ENCODE data around the gene NOD2.

NOD2 gene

GRCh38 chr16:50731989-50732832 lies 38.8 kb downstream of the NOD2 start:
- Histone ChIP-seq H3K9ac (ENCODE audit: low read depth, low read length, poor library complexity) (no peak overlapping the region), H4K8ac (ENCODE audit: low read depth, low read length) (no peak overlapping the region), H3K23ac (ENCODE audit: low read depth, low read length, poor library complexity) (no peak overlapping the region), H3K27me3 (ENCODE audit: control insufficient read depth in 3 of 3, insufficient read depth in 3 of 3, low read depth in 1 of 3, low read length in 3 of 3) (peaks cover 0 to 21% (median 0%) of the 10 kb centered on the region in 3 experiments), H3K36me3 (replicated peaks in 1 of 2; ENCODE audit: control insufficient read depth in 2 of 2, insufficient read depth in 2 of 2, low read length in 2 of 2) (no peaks in the 10 kb centered on the region), H2AFZ (ENCODE audit: low read length) (peak overlapping the region; percentile 48), H3K18ac (ENCODE audit: low read length) (no peak overlapping the region), H2BK120ac (ENCODE audit: low read depth, low read length) (no peak overlapping the region), H3K14ac (ENCODE audit: low read length) (no peak overlapping the region), H3K27ac (replicated peaks; ENCODE audit: low read length) (no peak overlapping the region), H4K91ac (ENCODE audit: low read depth, low read length, poor library complexity) (no peak overlapping the region), H3K4ac (ENCODE audit: low read length) (no peak overlapping the region), H3K4me1 (ENCODE audit: control insufficient read depth in 2 of 2, insufficient read depth in 1 of 2, low read depth in 1 of 2, low read length in 2 of 2) (peaks cover 0 to 1% of the 10 kb centered on the region in 2 donors), H3K4me2 (ENCODE audit: insufficient read depth, low read length, poor library complexity, severe bottlenecking) (no peak overlapping the region), H3K9me3 (replicated peaks in 1 of 2; ENCODE audit: control insufficient read depth in 2 of 2, insufficient read depth in 1 of 2, low read depth in 1 of 2, low read length in 2 of 2) (no peaks in the 10 kb centered on the region), H2BK5ac (ENCODE audit: low read length) (no peak overlapping the region), H2AK5ac (ENCODE audit: low read depth, low read length) (no peak overlapping the region), H3K4me3 (ENCODE audit: low read length in 2 of 2) (no peak overlapping the region), H2BK12ac (ENCODE audit: low read length) (no peak overlapping the region), H2BK15ac (ENCODE audit: low read length) (no peak overlapping the region), H3K79me1 (ENCODE audit: low read depth, low read length) (no peaks in the 10 kb centered on the region)
- no CpG with 5 or more reads among the region's 10 CpGs for WGBS, 2 donors (ENCODE audit: extremely low coverage in 2 of 2, insufficient read length in 2 of 2, insufficient replicate concordance in 1 of 2)
- no peak for DNase-seq (ENCODE audit: low spot score)

- H3K79me1 ChIP-seq (ENCODE audit: low read depth, low read length), result no peaks in the 10 kb centered on the region
- H3K4me2 ChIP-seq (ENCODE audit: insufficient read depth, low read length, poor library complexity, severe bottlenecking), result no peak overlapping the region
- no peak for DNase-seq (ENCODE audit: low spot score)
- H3K9me3 ChIP-seq (replicated peaks in 1 of 2; ENCODE audit: control insufficient read depth in 2 of 2, insufficient read depth in 1 of 2, low read depth in 1 of 2, low read length in 2 of 2), result no peaks in the 10 kb centered on the region
- no peak overlapping the region for H3K4ac ChIP-seq (ENCODE audit: low read length)
- WGBS, 2 donors (ENCODE audit: extremely low coverage in 2 of 2, insufficient read length in 2 of 2, insufficient replicate concordance in 1 of 2), result no CpG with 5 or more reads among the region's 7 CpGs
- H2BK12ac ChIP-seq (ENCODE audit: low read length), result no peak overlapping the region
- no peak overlapping the region for H4K8ac ChIP-seq (ENCODE audit: low read depth, low read length)
- H2AFZ ChIP-seq (ENCODE audit: low read length), result no peak overlapping the region
- H3K23ac ChIP-seq (ENCODE audit: low read depth, low read length, poor library complexity), result no peak overlapping the region
- H3K27ac ChIP-seq (replicated peaks; ENCODE audit: low read length), result no peak overlapping the region
- H3K9ac ChIP-seq (ENCODE audit: low read depth, low read length, poor library complexity), result no peak overlapping the region
- H3K18ac ChIP-seq (ENCODE audit: low read length), result no peak overlapping the region
- no peak overlapping the region for H2AK5ac ChIP-seq (ENCODE audit: low read depth, low read length)
- H2BK120ac ChIP-seq (ENCODE audit: low read depth, low read length), result no peak overlapping the region
- H4K91ac ChIP-seq (ENCODE audit: low read depth, low read length, poor library complexity), result no peak overlapping the region
- no peak overlapping the region for H2BK15ac ChIP-seq (ENCODE audit: low read length)
- peaks cover 0 to 1% of the 10 kb centered on the region in 2 donors for H3K4me1 ChIP-seq (ENCODE audit: control insufficient read depth in 2 of 2, insufficient read depth in 1 of 2, low read depth in 1 of 2, low read length in 2 of 2)
- H3K4me3 ChIP-seq (ENCODE audit: low read length in 2 of 2), result no peak overlapping the region
- no peak overlapping the region for H3K14ac ChIP-seq (ENCODE audit: low read length)
- H3K36me3 ChIP-seq (replicated peaks in 1 of 2; ENCODE audit: control insufficient read depth in 2 of 2, insufficient read depth in 2 of 2, low read length in 2 of 2), result no peaks in the 10 kb centered on the region
- no peak overlapping the region for H2BK5ac ChIP-seq (ENCODE audit: low read length)
- peaks cover 0 to 28% (median 0%) of the 10 kb centered on the region in 3 experiments for H3K27me3 ChIP-seq (ENCODE audit: control insufficient read depth in 3 of 3, insufficient read depth in 3 of 3, low read depth in 1 of 3, low read length in 3 of 3)
Observed at GRCh38 chr16:50733468-50733867, 40.1 kb downstream of the NOD2 start.

GRCh38 chr16:50735629-50736122 lies 42.3 kb downstream of the NOD2 start:
- DNase-seq (ENCODE audit: low spot score), result no peak
- Histone ChIP-seq H3K4me3 (ENCODE audit: low read length in 2 of 2) (no peak overlapping the region), H2BK120ac (ENCODE audit: low read depth, low read length) (no peak overlapping the region), H3K4me1 (ENCODE audit: control insufficient read depth in 2 of 2, insufficient read depth in 1 of 2, low read depth in 1 of 2, low read length in 2 of 2) (peaks cover 0 to 1% of the 10 kb centered on the region in 2 donors), H2BK5ac (ENCODE audit: low read length) (no peak overlapping the region), H3K14ac (ENCODE audit: low read length) (no peak overlapping the region), H3K9ac (ENCODE audit: low read depth, low read length, poor library complexity) (no peak overlapping the region), H4K8ac (ENCODE audit: low read depth, low read length) (no peak overlapping the region), H3K27ac (replicated peaks; ENCODE audit: low read length) (no peak overlapping the region), H4K91ac (ENCODE audit: low read depth, low read length, poor library complexity) (no peak overlapping the region), H3K9me3 (replicated peaks in 1 of 2; ENCODE audit: control insufficient read depth in 2 of 2, insufficient read depth in 1 of 2, low read depth in 1 of 2, low read length in 2 of 2) (no peaks in the 10 kb centered on the region), H2BK12ac (ENCODE audit: low read length) (no peak overlapping the region), H2AFZ (ENCODE audit: low read length) (no peak overlapping the region), H2AK5ac (ENCODE audit: low read depth, low read length) (no peak overlapping the region), H3K27me3 (ENCODE audit: control insufficient read depth in 3 of 3, insufficient read depth in 3 of 3, low read depth in 1 of 3, low read length in 3 of 3) (peaks cover 0 to 33% (median 0%) of the 10 kb centered on the region in 3 experiments), H3K4me2 (ENCODE audit: insufficient read depth, low read length, poor library complexity, severe bottlenecking) (no peak overlapping the region), H2BK15ac (ENCODE audit: low read length) (no peak overlapping the region), H3K79me1 (ENCODE audit: low read depth, low read length) (no peaks in the 10 kb centered on the region), H3K18ac (ENCODE audit: low read length) (no peak overlapping the region), H3K23ac (ENCODE audit: low read depth, low read length, poor library complexity) (no peak overlapping the region), H3K4ac (ENCODE audit: low read length) (no peak overlapping the region), H3K36me3 (replicated peaks in 1 of 2; ENCODE audit: control insufficient read depth in 2 of 2, insufficient read depth in 2 of 2, low read length in 2 of 2) (no peaks in the 10 kb centered on the region)
- no CpG with 5 or more reads among the region's 7 CpGs for WGBS, 2 donors (ENCODE audit: extremely low coverage in 2 of 2, insufficient read length in 2 of 2, insufficient replicate concordance in 1 of 2)

DNA sequence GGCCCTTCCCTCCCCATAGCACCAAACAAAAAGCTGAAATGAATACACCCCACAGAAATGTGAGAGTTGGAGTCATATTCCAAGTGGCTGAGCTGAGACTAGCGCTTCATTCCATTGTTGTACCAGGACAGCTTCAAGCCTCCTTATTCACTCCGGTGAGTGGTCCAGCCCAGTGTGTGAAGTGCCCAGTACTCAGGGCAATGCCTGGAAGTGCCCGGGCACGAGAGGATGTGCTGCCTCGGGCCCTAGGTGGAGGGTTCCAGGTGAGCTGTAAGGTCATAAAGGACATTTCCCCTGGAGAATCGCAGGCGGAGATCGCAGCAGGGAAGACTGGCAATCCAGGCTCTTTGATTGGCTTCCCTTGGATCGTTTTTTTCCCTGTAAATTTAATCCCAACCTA lies 43.0 kb downstream of the NOD2 start:
- H2BK5ac ChIP-seq (ENCODE audit: low read length), result no peak overlapping the region
- H3K36me3 ChIP-seq (replicated peaks in 1 of 2; ENCODE audit: control insufficient read depth in 2 of 2, insufficient read depth in 2 of 2, low read length in 2 of 2), result no peaks in the 10 kb centered on the region
- no peak overlapping the region for H4K91ac ChIP-seq (ENCODE audit: low read depth, low read length, poor library complexity)
- H2BK120ac ChIP-seq (ENCODE audit: low read depth, low read length), result no peak overlapping the region
- no peak overlapping the region for H2BK15ac ChIP-seq (ENCODE audit: low read length)
- H4K8ac ChIP-seq (ENCODE audit: low read depth, low read length), result no peak overlapping the region
- H3K4me1 ChIP-seq (ENCODE audit: control insufficient read depth in 2 of 2, insufficient read depth in 1 of 2, low read depth in 1 of 2, low read length in 2 of 2), result peaks cover 0 to 4% of the 10 kb centered on the region in 2 donors
- H3K27ac ChIP-seq (replicated peaks; ENCODE audit: low read length), result no peak overlapping the region
- H3K79me1 ChIP-seq (ENCODE audit: low read depth, low read length), result no peaks in the 10 kb centered on the region
- peaks cover 0 to 29% (median 0%) of the 10 kb centered on the region in 3 experiments for H3K27me3 ChIP-seq (ENCODE audit: control insufficient read depth in 3 of 3, insufficient read depth in 3 of 3, low read depth in 1 of 3, low read length in 3 of 3)
- DNase-seq (ENCODE audit: low spot score), result no peak
- no peak overlapping the region for H3K23ac ChIP-seq (ENCODE audit: low read depth, low read length, poor library complexity)
- H3K14ac ChIP-seq (ENCODE audit: low read length), result no peak overlapping the region
- no peaks in the 10 kb centered on the region for H3K9me3 ChIP-seq (replicated peaks in 1 of 2; ENCODE audit: control insufficient read depth in 2 of 2, insufficient read depth in 1 of 2, low read depth in 1 of 2, low read length in 2 of 2)
- H2BK12ac ChIP-seq (ENCODE audit: low read length), result no peak overlapping the region
- no peak overlapping the region for H3K4me2 ChIP-seq (ENCODE audit: insufficient read depth, low read length, poor library complexity, severe bottlenecking)
- no peak overlapping the region for H3K4me3 ChIP-seq (ENCODE audit: low read length in 2 of 2)
- H3K18ac ChIP-seq (ENCODE audit: low read length), result no peak overlapping the region
- no peak overlapping the region for H3K4ac ChIP-seq (ENCODE audit: low read length)
- H2AK5ac ChIP-seq (ENCODE audit: low read depth, low read length), result no peak overlapping the region
- H2AFZ ChIP-seq (ENCODE audit: low read length), result no peak overlapping the region
- H3K9ac ChIP-seq (ENCODE audit: low read depth, low read length, poor library complexity), result no peak overlapping the region
- no CpG with 5 or more reads among the region's 9 CpGs for WGBS, 2 donors (ENCODE audit: extremely low coverage in 2 of 2, insufficient read length in 2 of 2, insufficient replicate concordance in 1 of 2)

All from neuronal stem cell (in vitro differentiated cells).